GM23338 (cell line): ENCODE measurements around the gene SLC8A3.

Source experiments
- CREB1 ChIP-seq: fragments of 250-450 bp; sonication (Bioruptor Pico); IDR thresholded peaks from 2 replicates; pipeline ENCODE4 v1.5.0; 2020; ENCODE audit warnings: low read depth, mild to moderate bottlenecking, moderate library complexity
- CTCF ChIP-seq, 2 experiments: fragments of 200-600 bp in 1 of 2; sonication (generic) in 1 of 2; conservative IDR thresholded peaks; 2 replicates each; pipeline versions ENCODE4 v1.5.1 to v1.6.1; 2016 to 2017; ENCODE audit warnings: antibody characterized with exemption in 2 of 2, low read depth in 2 of 2, mild to moderate bottlenecking in 2 of 2, moderate library complexity in 1 of 2
- EZH2 ChIP-seq: fragments of 200-600 bp; sonication (generic); IDR thresholded peaks from one replicate; pipeline ENCODE4 v1.8.0; 2017; ENCODE audit warnings: antibody characterized with exemption, mild to moderate bottlenecking, low read depth; ENCODE audit not compliant: unreplicated experiment
- EZH2phosphoT487 ChIP-seq: fragments of 200-600 bp; sonication (generic); IDR thresholded peaks from one replicate; pipeline ENCODE4 v1.8.1; 2018; ENCODE audit warnings: antibody characterized with exemption; ENCODE audit not compliant: unreplicated experiment
- JUNB ChIP-seq: IDR thresholded peaks from one replicate; pipeline ENCODE4 v1.6.1; 2016; ENCODE audit warnings: antibody characterized with exemption; ENCODE audit not compliant: unreplicated experiment
- NANOG ChIP-seq: IDR thresholded peaks from 2 replicates; pipeline ENCODE4 v1.6.1; 2016; ENCODE audit warnings: antibody characterized with exemption, borderline replicate concordance
- POLR2AphosphoS5 ChIP-seq: IDR thresholded peaks from 2 replicates; pipeline ENCODE4 v1.6.1; 2016; ENCODE audit warnings: antibody characterized with exemption, low read depth
- STAT1 ChIP-seq: IDR thresholded peaks from one replicate; pipeline ENCODE4 v1.6.1; 2016; ENCODE audit warnings: antibody characterized with exemption; ENCODE audit not compliant: unreplicated experiment
- ZNF114 ChIP-seq: fragments of 250-450 bp; sonication (Bioruptor Pico); IDR thresholded peaks from 2 replicates; pipeline ENCODE4 v1.5.0; 2020; ENCODE audit warnings: mild to moderate bottlenecking, moderate library complexity
- ZNF331 ChIP-seq: fragments of 250-450 bp; sonication (Bioruptor Pico); IDR thresholded peaks from 2 replicates; pipeline ENCODE4 v1.5.0; 2020; ENCODE audit warnings: low read depth, mild to moderate bottlenecking, moderate library complexity
- TF ChIP-seq, protein P1 (sequence below): IDR thresholded peaks from one replicate; pipeline ENCODE4 v1.6.1; 2018; ENCODE audit warnings: antibody characterized with exemption; ENCODE audit not compliant: unreplicated experiment
- TF ChIP-seq, protein P2 (sequence below): IDR thresholded peaks from 2 replicates; pipeline ENCODE4 v1.6.1; 2016; ENCODE audit warnings: antibody characterized with exemption
- TF ChIP-seq, protein P3 (sequence below): fragments of 250-450 bp; sonication (Bioruptor Pico); IDR thresholded peaks from 2 replicates; pipeline ENCODE4 v1.5.0; 2020; ENCODE audit warnings: mild to moderate bottlenecking, moderate library complexity

DNA sequence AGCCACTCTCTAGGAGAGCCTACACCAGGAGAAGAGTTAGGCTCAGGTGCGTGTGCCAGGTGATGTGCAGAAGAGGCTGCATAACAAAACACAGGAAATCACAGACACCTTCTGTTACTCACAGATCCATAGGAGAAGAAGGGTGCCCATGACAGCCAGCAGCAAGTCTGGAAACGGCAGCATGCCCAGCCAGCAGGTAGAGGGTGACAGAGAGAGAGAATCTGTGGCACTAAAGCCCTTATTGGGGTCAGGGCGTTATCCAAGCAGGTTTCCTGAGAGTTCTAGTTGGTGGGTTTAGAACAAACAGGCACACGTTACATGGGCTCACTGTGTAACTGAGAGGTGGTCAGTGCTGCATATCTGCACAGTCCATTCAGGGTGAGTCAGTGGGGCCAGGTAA lies 14.9 kb upstream of the SLC8A3 start:
- TF ChIP-seq EZH2, result no peak
- TF ChIP-seq, protein P1, sequence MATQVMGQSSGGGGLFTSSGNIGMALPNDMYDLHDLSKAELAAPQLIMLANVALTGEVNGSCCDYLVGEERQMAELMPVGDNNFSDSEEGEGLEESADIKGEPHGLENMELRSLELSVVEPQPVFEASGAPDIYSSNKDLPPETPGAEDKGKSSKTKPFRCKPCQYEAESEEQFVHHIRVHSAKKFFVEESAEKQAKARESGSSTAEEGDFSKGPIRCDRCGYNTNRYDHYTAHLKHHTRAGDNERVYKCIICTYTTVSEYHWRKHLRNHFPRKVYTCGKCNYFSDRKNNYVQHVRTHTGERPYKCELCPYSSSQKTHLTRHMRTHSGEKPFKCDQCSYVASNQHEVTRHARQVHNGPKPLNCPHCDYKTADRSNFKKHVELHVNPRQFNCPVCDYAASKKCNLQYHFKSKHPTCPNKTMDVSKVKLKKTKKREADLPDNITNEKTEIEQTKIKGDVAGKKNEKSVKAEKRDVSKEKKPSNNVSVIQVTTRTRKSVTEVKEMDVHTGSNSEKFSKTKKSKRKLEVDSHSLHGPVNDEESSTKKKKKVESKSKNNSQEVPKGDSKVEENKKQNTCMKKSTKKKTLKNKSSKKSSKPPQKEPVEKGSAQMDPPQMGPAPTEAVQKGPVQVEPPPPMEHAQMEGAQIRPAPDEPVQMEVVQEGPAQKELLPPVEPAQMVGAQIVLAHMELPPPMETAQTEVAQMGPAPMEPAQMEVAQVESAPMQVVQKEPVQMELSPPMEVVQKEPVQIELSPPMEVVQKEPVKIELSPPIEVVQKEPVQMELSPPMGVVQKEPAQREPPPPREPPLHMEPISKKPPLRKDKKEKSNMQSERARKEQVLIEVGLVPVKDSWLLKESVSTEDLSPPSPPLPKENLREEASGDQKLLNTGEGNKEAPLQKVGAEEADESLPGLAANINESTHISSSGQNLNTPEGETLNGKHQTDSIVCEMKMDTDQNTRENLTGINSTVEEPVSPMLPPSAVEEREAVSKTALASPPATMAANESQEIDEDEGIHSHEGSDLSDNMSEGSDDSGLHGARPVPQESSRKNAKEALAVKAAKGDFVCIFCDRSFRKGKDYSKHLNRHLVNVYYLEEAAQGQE, result no peak
- no peak for TF ChIP-seq EZH2phosphoT487
- no peak for TF ChIP-seq JUNB
- no peak for TF ChIP-seq POLR2AphosphoS5
- peak; percentile 34 to 39; a peak in 3 of 4 replicates for TF ChIP-seq CTCF (conservative IDR thresholded peaks at IDR 0.05; ENCODE audit: low read depth in 2 of 2)
- TF ChIP-seq, protein P2, sequence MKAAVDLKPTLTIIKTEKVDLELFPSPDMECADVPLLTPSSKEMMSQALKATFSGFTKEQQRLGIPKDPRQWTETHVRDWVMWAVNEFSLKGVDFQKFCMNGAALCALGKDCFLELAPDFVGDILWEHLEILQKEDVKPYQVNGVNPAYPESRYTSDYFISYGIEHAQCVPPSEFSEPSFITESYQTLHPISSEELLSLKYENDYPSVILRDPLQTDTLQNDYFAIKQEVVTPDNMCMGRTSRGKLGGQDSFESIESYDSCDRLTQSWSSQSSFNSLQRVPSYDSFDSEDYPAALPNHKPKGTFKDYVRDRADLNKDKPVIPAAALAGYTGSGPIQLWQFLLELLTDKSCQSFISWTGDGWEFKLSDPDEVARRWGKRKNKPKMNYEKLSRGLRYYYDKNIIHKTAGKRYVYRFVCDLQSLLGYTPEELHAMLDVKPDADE, result no peak
- no peak for TF ChIP-seq CREB1 (CRISPR knock-in tag)
- no peak for TF ChIP-seq ZNF114
- no peak for TF ChIP-seq STAT1
- TF ChIP-seq ZNF331 (CRISPR knock-in tag), result no peak
- TF ChIP-seq NANOG, result no peak
- TF ChIP-seq, protein P3, sequence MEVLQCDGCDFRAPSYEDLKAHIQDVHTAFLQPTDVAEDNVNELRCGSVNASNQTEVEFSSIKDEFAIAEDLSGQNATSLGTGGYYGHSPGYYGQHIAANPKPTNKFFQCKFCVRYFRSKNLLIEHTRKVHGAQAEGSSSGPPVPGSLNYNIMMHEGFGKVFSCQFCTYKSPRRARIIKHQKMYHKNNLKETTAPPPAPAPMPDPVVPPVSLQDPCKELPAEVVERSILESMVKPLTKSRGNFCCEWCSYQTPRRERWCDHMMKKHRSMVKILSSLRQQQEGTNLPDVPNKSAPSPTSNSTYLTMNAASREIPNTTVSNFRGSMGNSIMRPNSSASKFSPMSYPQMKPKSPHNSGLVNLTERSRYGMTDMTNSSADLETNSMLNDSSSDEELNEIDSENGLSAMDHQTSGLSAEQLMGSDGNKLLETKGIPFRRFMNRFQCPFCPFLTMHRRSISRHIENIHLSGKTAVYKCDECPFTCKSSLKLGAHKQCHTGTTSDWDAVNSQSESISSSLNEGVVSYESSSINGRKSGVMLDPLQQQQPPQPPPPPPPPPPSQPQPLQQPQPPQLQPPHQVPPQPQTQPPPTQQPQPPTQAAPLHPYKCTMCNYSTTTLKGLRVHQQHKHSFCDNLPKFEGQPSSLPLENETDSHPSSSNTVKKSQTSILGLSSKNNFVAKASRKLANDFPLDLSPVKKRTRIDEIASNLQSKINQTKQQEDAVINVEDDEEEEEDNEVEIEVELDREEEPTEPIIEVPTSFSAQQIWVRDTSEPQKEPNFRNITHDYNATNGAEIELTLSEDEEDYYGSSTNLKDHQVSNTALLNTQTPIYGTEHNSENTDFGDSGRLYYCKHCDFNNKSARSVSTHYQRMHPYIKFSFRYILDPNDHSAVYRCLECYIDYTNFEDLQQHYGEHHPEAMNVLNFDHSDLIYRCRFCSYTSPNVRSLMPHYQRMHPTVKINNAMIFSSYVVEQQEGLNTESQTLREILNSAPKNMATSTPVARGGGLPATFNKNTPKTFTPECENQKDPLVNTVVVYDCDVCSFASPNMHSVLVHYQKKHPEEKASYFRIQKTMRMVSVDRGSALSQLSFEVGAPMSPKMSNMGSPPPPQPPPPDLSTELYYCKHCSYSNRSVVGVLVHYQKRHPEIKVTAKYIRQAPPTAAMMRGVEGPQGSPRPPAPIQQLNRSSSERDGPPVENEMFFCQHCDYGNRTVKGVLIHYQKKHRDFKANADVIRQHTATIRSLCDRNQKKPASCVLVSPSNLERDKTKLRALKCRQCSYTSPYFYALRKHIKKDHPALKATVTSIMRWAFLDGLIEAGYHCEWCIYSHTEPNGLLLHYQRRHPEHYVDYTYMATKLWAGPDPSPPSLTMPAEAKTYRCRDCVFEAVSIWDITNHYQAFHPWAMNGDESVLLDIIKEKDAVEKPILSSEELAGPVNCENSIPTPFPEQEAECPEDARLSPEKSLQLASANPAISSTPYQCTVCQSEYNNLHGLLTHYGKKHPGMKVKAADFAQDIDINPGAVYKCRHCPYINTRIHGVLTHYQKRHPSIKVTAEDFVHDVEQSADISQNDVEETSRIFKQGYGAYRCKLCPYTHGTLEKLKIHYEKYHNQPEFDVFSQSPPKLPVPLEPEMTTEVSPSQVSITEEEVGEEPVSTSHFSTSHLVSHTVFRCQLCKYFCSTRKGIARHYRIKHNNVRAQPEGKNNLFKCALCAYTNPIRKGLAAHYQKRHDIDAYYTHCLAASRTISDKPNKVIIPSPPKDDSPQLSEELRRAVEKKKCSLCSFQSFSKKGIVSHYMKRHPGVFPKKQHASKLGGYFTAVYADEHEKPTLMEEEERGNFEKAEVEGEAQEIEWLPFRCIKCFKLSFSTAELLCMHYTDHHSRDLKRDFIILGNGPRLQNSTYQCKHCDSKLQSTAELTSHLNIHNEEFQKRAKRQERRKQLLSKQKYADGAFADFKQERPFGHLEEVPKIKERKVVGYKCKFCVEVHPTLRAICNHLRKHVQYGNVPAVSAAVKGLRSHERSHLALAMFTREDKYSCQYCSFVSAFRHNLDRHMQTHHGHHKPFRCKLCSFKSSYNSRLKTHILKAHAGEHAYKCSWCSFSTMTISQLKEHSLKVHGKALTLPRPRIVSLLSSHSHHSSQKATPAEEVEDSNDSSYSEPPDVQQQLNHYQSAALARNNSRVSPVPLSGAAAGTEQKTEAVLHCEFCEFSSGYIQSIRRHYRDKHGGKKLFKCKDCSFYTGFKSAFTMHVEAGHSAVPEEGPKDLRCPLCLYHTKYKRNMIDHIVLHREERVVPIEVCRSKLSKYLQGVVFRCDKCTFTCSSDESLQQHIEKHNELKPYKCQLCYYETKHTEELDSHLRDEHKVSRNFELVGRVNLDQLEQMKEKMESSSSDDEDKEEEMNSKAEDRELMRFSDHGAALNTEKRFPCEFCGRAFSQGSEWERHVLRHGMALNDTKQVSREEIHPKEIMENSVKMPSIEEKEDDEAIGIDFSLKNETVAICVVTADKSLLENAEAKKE (CRISPR knock-in tag), result no peak
